ENCODE measurements around the gene KRTCAP2.

DNA sequence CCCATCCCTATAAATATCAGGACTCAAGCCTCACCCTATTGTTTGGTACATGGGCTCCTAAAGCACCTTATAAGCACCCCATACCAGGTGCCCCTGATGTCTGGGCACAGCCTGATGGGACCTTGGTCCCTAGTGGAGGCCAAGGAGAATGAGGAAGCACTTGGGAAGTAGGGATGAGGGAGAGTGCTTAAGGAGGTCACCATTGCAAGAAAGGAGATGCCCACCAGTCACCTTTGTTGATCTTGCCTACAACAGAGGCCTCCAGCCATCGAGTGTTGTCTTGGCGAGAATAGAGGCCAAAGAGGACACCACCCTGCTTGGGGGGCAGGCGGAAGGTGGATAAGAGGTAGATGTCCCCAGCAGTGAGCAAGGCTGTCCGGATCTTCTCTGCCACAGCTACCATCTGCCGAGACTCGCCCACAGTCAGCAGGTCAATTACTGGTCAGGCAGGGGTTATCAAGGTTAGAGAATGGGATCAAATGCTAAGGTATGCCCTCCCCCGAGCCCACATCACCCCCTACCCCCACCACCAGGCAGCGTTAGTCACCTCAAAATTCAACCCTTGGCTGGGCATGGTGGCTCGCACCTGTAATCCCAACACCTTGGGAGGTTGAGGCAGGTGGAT, 33.0 kb upstream of the KRTCAP2 start:
- no peak for TF ChIP-seq CTCF (IDR thresholded peaks at IDR 0.05)
- TF ChIP-seq POLR2A (IDR thresholded peaks at IDR 0.05) = no peak

Data from lower leg skin (tissue), 3 donors.